Measurements from ENCODE around the gene SHISA3.

Gene SHISA3

DNA sequence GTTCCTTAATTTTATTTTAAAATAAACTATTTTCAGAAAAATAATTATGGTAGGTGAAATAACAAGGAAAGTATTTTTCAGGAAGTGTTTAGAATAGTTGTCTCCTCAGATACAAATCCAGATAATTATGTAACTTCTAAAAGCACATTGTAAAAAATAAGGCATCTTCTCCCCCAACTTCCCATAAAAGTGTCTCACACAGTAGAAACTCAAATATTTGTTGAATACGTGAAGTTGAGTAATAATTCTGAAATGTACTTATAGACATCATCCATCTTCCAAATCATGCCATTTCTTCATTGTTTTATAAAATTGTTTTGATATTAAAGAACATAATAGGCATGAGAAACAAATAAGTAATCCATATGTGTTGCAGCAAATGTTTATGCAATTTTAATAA lies 18.0 kb downstream of the SHISA3 start (continued):
- TF ChIP-seq, protein P1, sequence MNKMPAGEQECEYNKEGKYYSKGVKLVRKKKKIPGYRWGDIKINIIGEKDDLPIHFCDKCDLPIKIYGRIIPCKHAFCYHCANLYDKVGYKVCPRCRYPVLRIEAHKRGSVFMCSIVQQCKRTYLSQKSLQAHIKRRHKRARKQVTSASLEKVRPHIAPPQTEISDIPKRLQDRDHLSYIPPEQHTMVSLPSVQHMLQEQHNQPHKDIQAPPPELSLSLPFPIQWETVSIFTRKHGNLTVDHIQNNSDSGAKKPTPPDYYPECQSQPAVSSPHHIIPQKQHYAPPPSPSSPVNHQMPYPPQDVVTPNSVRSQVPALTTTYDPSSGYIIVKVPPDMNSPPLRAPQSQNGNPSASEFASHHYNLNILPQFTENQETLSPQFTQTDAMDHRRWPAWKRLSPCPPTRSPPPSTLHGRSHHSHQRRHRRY (tag by site-specific recombination; IDR thresholded peaks at IDR 0.05): no peak

DNA sequence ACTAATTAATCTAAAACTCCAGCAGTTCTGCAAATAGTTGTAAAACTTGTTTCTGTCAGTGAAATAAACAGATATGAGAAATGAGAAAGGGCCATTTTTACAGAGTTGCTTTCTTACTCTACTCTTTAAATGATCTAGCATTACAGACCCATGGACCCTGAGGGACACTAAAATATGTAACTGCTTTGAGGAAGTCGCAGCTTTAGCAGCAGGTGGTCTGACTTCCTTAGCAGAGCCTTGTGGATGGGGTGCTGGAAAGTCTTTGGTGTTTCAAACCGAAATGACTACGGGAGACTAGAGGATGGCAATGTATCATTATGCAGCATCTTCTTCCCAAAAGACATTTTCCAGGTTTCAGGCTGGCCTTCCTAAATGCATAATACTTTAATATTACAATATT lies 18.7 kb downstream of the SHISA3 start:
- CTCF ChIA-PET: no interaction called here
- no peaks in the 10 kb centered on the region for H3K9me3 ChIP-seq (ENCODE audit: control insufficient read depth, insufficient read depth, low read depth, low read length)

More for the DNA sequence above, 18.7 kb downstream of the SHISA3 start:
- TF ChIP-seq, protein P2, sequence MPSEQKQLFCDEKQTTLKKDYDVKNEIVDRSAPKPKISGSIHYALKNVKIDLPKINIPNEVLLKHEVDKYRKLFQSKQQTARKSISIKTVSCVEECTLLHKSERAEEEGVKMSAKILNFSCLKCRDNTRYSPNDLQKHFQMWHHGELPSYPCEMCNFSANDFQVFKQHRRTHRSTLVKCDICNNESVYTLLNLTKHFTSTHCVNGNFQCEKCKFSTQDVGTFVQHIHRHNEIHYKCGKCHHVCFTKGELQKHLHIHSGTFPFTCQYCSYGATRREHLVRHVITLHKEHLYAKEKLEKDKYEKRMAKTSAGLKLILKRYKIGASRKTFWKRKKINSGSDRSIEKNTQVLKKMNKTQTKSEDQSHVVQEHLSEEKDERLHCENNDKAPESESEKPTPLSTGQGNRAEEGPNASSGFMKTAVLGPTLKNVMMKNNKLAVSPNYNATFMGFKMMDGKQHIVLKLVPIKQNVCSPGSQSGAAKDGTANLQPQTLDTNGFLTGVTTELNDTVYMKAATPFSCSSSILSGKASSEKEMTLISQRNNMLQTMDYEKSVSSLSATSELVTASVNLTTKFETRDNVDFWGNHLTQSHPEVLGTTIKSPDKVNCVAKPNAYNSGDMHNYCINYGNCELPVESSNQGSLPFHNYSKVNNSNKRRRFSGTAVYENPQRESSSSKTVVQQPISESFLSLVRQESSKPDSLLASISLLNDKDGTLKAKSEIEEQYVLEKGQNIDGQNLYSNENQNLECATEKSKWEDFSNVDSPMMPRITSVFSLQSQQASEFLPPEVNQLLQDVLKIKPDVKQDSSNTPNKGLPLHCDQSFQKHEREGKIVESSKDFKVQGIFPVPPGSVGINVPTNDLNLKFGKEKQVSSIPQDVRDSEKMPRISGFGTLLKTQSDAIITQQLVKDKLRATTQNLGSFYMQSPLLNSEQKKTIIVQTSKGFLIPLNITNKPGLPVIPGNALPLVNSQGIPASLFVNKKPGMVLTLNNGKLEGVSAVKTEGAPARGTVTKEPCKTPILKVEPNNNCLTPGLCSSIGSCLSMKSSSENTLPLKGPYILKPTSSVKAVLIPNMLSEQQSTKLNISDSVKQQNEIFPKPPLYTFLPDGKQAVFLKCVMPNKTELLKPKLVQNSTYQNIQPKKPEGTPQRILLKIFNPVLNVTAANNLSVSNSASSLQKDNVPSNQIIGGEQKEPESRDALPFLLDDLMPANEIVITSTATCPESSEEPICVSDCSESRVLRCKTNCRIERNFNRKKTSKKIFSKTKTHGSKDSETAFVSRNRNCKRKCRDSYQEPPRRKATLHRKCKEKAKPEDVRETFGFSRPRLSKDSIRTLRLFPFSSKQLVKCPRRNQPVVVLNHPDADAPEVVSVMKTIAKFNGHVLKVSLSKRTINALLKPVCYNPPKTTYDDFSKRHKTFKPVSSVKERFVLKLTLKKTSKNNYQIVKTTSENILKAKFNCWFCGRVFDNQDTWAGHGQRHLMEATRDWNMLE (tag by site-specific recombination; conservative IDR thresholded peaks at IDR 0.05; ENCODE audit: low read depth): no peak
- TF ChIP-seq GLIS2 (tag by site-specific recombination; IDR thresholded peaks at IDR 0.05) (no peak), ZNF530 (tag by site-specific recombination; IDR thresholded peaks at IDR 0.05; ENCODE audit: low read depth) (no peak), ZNF211 (tag by site-specific recombination; IDR thresholded peaks at IDR 0.05; ENCODE audit: low read depth) (no peak), ZSCAN23 (tag by site-specific recombination; IDR thresholded peaks at IDR 0.05) (no peak), ZNF24 (tag by site-specific recombination; IDR thresholded peaks at IDR 0.05) (no peak), SP7 (tag by site-specific recombination; IDR thresholded peaks at IDR 0.05) (no peak), SETDB1 (IDR thresholded peaks at IDR 0.05; ENCODE audit: insufficient read length, low read length) (no peak), ZNF23 (tag by site-specific recombination; IDR thresholded peaks at IDR 0.05; ENCODE audit: borderline replicate concordance) (no peak), ZNF157 (tag by site-specific recombination; IDR thresholded peaks at IDR 0.05) (no peak), ZNF292 (tag by site-specific recombination; IDR thresholded peaks at IDR 0.05; ENCODE audit: borderline replicate concordance, low read depth) (no peak)
- TF ChIP-seq, protein P3, sequence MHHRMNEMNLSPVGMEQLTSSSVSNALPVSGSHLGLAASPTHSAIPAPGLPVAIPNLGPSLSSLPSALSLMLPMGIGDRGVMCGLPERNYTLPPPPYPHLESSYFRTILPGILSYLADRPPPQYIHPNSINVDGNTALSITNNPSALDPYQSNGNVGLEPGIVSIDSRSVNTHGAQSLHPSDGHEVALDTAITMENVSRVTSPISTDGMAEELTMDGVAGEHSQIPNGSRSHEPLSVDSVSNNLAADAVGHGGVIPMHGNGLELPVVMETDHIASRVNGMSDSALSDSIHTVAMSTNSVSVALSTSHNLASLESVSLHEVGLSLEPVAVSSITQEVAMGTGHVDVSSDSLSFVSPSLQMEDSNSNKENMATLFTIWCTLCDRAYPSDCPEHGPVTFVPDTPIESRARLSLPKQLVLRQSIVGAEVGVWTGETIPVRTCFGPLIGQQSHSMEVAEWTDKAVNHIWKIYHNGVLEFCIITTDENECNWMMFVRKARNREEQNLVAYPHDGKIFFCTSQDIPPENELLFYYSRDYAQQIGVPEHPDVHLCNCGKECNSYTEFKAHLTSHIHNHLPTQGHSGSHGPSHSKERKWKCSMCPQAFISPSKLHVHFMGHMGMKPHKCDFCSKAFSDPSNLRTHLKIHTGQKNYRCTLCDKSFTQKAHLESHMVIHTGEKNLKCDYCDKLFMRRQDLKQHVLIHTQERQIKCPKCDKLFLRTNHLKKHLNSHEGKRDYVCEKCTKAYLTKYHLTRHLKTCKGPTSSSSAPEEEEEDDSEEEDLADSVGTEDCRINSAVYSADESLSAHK (tag by site-specific recombination; IDR thresholded peaks at IDR 0.05): no peak
- TF ChIP-seq, protein P4, sequence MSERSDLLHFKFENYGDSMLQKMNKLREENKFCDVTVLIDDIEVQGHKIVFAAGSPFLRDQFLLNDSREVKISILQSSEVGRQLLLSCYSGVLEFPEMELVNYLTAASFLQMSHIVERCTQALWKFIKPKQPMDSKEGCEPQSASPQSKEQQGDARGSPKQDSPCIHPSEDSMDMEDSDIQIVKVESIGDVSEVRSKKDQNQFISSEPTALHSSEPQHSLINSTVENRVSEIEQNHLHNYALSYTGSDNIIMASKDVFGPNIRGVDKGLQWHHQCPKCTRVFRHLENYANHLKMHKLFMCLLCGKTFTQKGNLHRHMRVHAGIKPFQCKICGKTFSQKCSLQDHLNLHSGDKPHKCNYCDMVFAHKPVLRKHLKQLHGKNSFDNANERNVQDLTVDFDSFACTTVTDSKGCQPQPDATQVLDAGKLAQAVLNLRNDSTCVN (tag by site-specific recombination; optimal IDR thresholded peaks at IDR 0.05): no peak
- TF ChIP-seq, protein P5, sequence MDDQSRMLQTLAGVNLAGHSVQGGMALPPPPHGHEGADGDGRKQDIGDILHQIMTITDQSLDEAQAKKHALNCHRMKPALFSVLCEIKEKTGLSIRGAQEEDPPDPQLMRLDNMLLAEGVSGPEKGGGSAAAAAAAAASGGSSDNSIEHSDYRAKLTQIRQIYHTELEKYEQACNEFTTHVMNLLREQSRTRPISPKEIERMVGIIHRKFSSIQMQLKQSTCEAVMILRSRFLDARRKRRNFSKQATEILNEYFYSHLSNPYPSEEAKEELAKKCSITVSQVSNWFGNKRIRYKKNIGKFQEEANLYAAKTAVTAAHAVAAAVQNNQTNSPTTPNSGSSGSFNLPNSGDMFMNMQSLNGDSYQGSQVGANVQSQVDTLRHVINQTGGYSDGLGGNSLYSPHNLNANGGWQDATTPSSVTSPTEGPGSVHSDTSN (CRISPR knock-in tag; IDR thresholded peaks at IDR 0.05): no peak
- Histone ChIP-seq H3K36me3 (ENCODE audit: control insufficient read depth in 2 of 2, insufficient read depth in 1 of 2, low read length in 2 of 2) (peaks cover 0 to 10% of the 10 kb centered on the region in 2 experiments; a peak in 1 of 3 replicates), H3K4me1 (ENCODE audit: control insufficient read depth, insufficient read depth, low read length) (no peaks in the 10 kb centered on the region), H3K4me3 (ENCODE audit: low read depth, low read length) (no peak overlapping the region), H3K27ac (ENCODE audit: extremely low read depth, low read depth, low read length) (no peak overlapping the region)
- POLR2A ChIA-PET: no interaction called here
